SK-N-SH (cell line): ENCODE measurements around the gene KLHDC9.

ENCODE experiments used
- EP300 ChIP-seq, 2 experiments: IDR thresholded peaks; 2 replicates each; pipeline versions ENCODE4 v1.4.0 to v1.6.1; 2012; ENCODE audit warnings: borderline replicate concordance in 1 of 2, low read depth in 1 of 2, low read length in 1 of 2
- TF ChIP-seq, protein P1 (sequence below): fragments of 200-600 bp; sonication (generic); IDR thresholded peaks from 2 replicates; pipeline ENCODE4 v1.6.1; 2017; ENCODE audit warnings: antibody characterized with exemption, mild to moderate bottlenecking, moderate library complexity

DNA sequence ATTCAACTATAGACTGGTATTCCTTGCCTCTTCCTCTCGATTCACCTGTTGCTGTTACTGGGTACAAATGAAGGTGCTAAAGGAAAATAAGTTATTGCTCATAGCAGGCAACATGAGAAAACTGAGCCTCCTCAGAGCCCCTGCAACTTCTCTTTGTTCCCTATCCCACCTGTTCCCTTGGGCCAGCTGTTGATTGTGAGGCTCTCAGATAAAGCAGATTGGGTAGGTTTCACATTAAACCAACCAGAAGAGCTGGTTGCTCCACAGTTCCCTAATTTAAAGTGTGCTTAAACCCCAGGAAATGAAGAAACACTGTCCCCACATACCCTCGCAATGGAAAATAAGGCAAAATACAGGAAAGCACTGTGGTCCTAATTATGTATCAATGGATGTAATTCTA is 29.5 kb downstream of the KLHDC9 start:
- TF ChIP-seq, protein P1, sequence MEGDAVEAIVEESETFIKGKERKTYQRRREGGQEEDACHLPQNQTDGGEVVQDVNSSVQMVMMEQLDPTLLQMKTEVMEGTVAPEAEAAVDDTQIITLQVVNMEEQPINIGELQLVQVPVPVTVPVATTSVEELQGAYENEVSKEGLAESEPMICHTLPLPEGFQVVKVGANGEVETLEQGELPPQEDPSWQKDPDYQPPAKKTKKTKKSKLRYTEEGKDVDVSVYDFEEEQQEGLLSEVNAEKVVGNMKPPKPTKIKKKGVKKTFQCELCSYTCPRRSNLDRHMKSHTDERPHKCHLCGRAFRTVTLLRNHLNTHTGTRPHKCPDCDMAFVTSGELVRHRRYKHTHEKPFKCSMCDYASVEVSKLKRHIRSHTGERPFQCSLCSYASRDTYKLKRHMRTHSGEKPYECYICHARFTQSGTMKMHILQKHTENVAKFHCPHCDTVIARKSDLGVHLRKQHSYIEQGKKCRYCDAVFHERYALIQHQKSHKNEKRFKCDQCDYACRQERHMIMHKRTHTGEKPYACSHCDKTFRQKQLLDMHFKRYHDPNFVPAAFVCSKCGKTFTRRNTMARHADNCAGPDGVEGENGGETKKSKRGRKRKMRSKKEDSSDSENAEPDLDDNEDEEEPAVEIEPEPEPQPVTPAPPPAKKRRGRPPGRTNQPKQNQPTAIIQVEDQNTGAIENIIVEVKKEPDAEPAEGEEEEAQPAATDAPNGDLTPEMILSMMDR, result no peak
- TF ChIP-seq EP300 (IDR thresholded peaks at IDR 0.05; ENCODE audit: borderline replicate concordance in 1 of 2, low read depth in 1 of 2, low read length in 1 of 2), result no peak
